ENCODE measurements around the gene IFITM5. TPM values are rescaled to one million over a fixed set of nuclear protein-coding genes. Genes with fewer than 3 reads are reported as not detected.
"Not testable (repeated sequence)": the region's sequence is repeated elsewhere in the genome, so short reads cannot be mapped to it uniquely, and the experiment has no call there.

IFITM5 gene
- total and polyA plus RNA-seq, 8 donors: 0.73 TPM; not detected in 7

- Histone ChIP-seq H3K36me3 (peaks cover 0 to 33% (median 25%) of the 10 kb centered on the region in 4 donors), H3K4me1 (peaks cover 4 to 31% (median 28%) of the 10 kb centered on the region in 4 donors), H3K27ac (peak overlapping the region in 4 of 5 donors; percentile 72 to 83 (median 80)), H3K4me3 (peak overlapping the region; percentile 63 to 87 (median 76)), H3K9me3 (no peaks in the 10 kb centered on the region), H3K27me3 (peaks cover 0 to 33% (median 8%) of the 10 kb centered on the region in 3 donors)
- intact Hi-C loops (cut with DNase I; ENCODE audit: low total_unique reads): no loop called here
- DNase-seq: no peak
- WGBS, 5 donors: 8 to 43% (median 22%) methylated on average over 4 to 14 of the region's 14 CpGs
- no peak for TF ChIP-seq EP300 (IDR thresholded peaks at IDR 0.05)
Observed at GRCh38 chr11:289398-289711, 10.0 kb downstream of the IFITM5 start.

GRCh38 chr11:288478-289397, 10.6 kb downstream of the IFITM5 start, which contains the start of gene PGGHG:
Gene PGGHG, plus strand, starts transcription at chr11:289126. Its CDS starts 691 bp downstream, at chr11:289817.
- peaks cover 0 to 27% (median 19%) of the 10 kb centered on the region in 4 donors for H3K36me3 ChIP-seq
- no peak for TF ChIP-seq EP300 (IDR thresholded peaks at IDR 0.05)
- peak in 2 of 3 donors; percentile 45 to 51 for TF ChIP-seq POLR2AphosphoS5 (IDR thresholded peaks at IDR 0.05)
- TF ChIP-seq CTCF (IDR thresholded peaks at IDR 0.05): no peak
- TF ChIP-seq POLR2A (IDR thresholded peaks at IDR 0.05): no peak
- peaks cover 0 to 39% (median 15%) of the 10 kb centered on the region in 3 donors for H3K27me3 ChIP-seq
- 0 to 1% (median 0%) methylated on average over 14 to 110 of the region's 112 CpGs for WGBS, 5 donors
- peaks cover 4 to 31% (median 28%) of the 10 kb centered on the region in 4 donors for H3K4me1 ChIP-seq
- peak; percentile 84 to 88 for DNase-seq
- intact Hi-C loops (cut with DNase I; ENCODE audit: low total_unique reads): no loop called here
- peak within 1 kb of the TSS; percentile 63 to 87 (median 76) for H3K4me3 ChIP-seq
- peak within 1 kb of the TSS; percentile 18 to 83 (median 80) for H3K27ac ChIP-seq
- no peaks in the 10 kb centered on the region for H3K9me3 ChIP-seq

- peak overlapping the region; percentile 9 to 83 (median 80) for H3K27ac ChIP-seq
- WGBS, 5 donors: 23 to 40% (median 25%) methylated on average over 27 to 41 of the region's 41 CpGs
Observed at GRCh38 chr11:287821-288477, 11.4 kb downstream of the IFITM5 start.

GRCh38 chr11:286977-287820, 12.1 kb downstream of the IFITM5 start:
- Histone ChIP-seq H3K4me1 (peaks cover 4 to 31% (median 28%) of the 10 kb centered on the region in 4 donors), H3K4me3 (peak overlapping the region; percentile 63 to 87 (median 76)), H3K27ac (peak overlapping the region in 2 of 5 donors; percentile 14 to 83), H3K27me3 (peaks cover 0 to 53% (median 23%) of the 10 kb centered on the region in 3 donors), H3K36me3 (peaks cover 0 to 13% (median 5%) of the 10 kb centered on the region in 4 donors)
- 73 to 86% (median 78%) methylated on average over 25 to 27 of the region's 27 CpGs for WGBS, 5 donors
- intact Hi-C loops (cut with DNase I; ENCODE audit: low total_unique reads); H3K9me3 ChIP-seq: not testable (repeated sequence)
- DNase-seq: peak in 1 of 2 donors; percentile 59

More at GRCh38 chr11:287821-288477, 11.4 kb downstream of the IFITM5 start:
- DNase-seq: peak in 1 of 2 donors; percentile 41
- TF ChIP-seq EP300 (IDR thresholded peaks at IDR 0.05) (no peak), POLR2A (IDR thresholded peaks at IDR 0.05) (no peak), POLR2AphosphoS5 (IDR thresholded peaks at IDR 0.05) (no peak), CTCF (IDR thresholded peaks at IDR 0.05) (no peak)
- H3K9me3 ChIP-seq: no peaks in the 10 kb centered on the region
- peak overlapping the region; percentile 63 to 87 (median 76) for H3K4me3 ChIP-seq
- H3K27me3 ChIP-seq: peaks cover 0 to 46% (median 16%) of the 10 kb centered on the region in 3 donors
- peaks cover 0 to 19% (median 11%) of the 10 kb centered on the region in 4 donors for H3K36me3 ChIP-seq
- intact Hi-C loops (cut with DNase I; ENCODE audit: low total_unique reads): no loop called here
- peaks cover 4 to 31% (median 28%) of the 10 kb centered on the region in 4 donors for H3K4me1 ChIP-seq
